NCI-H1417 treated with DMSO at 0.1 percent for 48 hours (cell line): ENCODE measurements around the gene SYK.

Experiments
- DNase-seq: peaks from one replicate; lab custom pipeline; 2025; lab: John Stamatoyannopoulos, UW

The SYK gene

GRCh38 chr9:90906316-90907055 lies 104.9 kb downstream of the SYK start:
- no peak for DNase-seq

- DNase-seq = no peak
Measured at GRCh38 chr9:90907056-90907445, 105.4 kb downstream of the SYK start.

GRCh38 chr9:90907790-90908189 lies 106.2 kb downstream of the SYK start:
- DNase-seq = no peak

- no peak for DNase-seq
Measured at GRCh38 chr9:90909225-90909624, 107.6 kb downstream of the SYK start.

GRCh38 chr9:90909747-90910283 lies 108.2 kb downstream of the SYK start:
- no peak for DNase-seq

- DNase-seq = no peak
Measured at GRCh38 chr9:90914196-90914595, 112.6 kb downstream of the SYK start.

- DNase-seq = peak; percentile 58
Measured at GRCh38 chr9:90914868-90915483, 113.4 kb downstream of the SYK start.

- DNase-seq = no peak
Measured at GRCh38 chr9:90915693-90916092, 114.1 kb downstream of the SYK start.

- DNase-seq = no peak
Measured at GRCh38 chr9:90916147-90916734, 114.6 kb downstream of the SYK start.

GRCh38 chr9:90919883-90920282 lies 118.3 kb downstream of the SYK start:
- no peak for DNase-seq

GRCh38 chr9:90921104-90921503 lies 119.5 kb downstream of the SYK start:
- no peak for DNase-seq

GRCh38 chr9:90921969-90922368 lies 120.3 kb downstream of the SYK start:
- DNase-seq = no peak

GRCh38 chr9:90925581-90926257 lies 124.1 kb downstream of the SYK start:
- DNase-seq = no peak

- no peak for DNase-seq
Measured at GRCh38 chr9:90926936-90927335, 125.3 kb downstream of the SYK start.

GRCh38 chr9:90927496-90927895 lies 125.9 kb downstream of the SYK start:
- no peak for DNase-seq

- DNase-seq = no peak
Measured at GRCh38 chr9:90929626-90930025, 128.0 kb downstream of the SYK start.

GRCh38 chr9:90933468-90933867 lies 131.8 kb downstream of the SYK start:
- no peak for DNase-seq

GRCh38 chr9:90939351-90939750 lies 137.7 kb downstream of the SYK start:
- no peak for DNase-seq

GRCh38 chr9:90940280-90940679 lies 138.7 kb downstream of the SYK start:
- DNase-seq = no peak

- DNase-seq = no peak
Measured at GRCh38 chr9:90941661-90942060, 140.0 kb downstream of the SYK start.

GRCh38 chr9:90942555-90942954 lies 140.9 kb downstream of the SYK start:
- no peak for DNase-seq

- no peak for DNase-seq
Measured at GRCh38 chr9:90943341-90943740, 141.7 kb downstream of the SYK start.

- DNase-seq = no peak
Measured at GRCh38 chr9:90945336-90945735, 143.7 kb downstream of the SYK start.
